GM06990 (cell line): Measurements from ENCODE around the gene STX2.

ENCODE experiments used
- DNase-seq: peaks from one replicate; pipeline ENCODE4 v3.0.0-alpha.2; 2011; ENCODE audit not compliant: insufficient read length; ENCODE audit errors: extremely low read depth
- H3K27me3 ChIP-seq: replicated peaks from 2 replicates; pipeline ENCODE4 v1.6.0; 2011; ENCODE audit warnings: low read length; ENCODE audit not compliant: control insufficient read depth, insufficient read depth
- H3K36me3 ChIP-seq: 2 replicates; pipeline ENCODE4 v1.5.1; 2011; ENCODE audit warnings: low read length; ENCODE audit not compliant: control insufficient read depth, insufficient read depth
- H3K4me3 ChIP-seq: replicated peaks from 2 replicates; pipeline ENCODE4 v1.5.1; 2011; ENCODE audit warnings: low read depth, mild to moderate bottlenecking, control low read depth, low read length
- CTCF ChIP-seq: IDR thresholded peaks from 2 replicates; pipeline ENCODE4 v1.5.1; 2011; ENCODE audit warnings: low read length, control low read depth, mild to moderate bottlenecking, inconsistent platforms; ENCODE audit not compliant: insufficient read depth, poor library complexity, severe bottlenecking

STX2 gene

GRCh38 chr12:130742716-130743115, 96.3 kb downstream of the STX2 start:
- no peak for DNase-seq
- no peaks in the 10 kb centered on the region for H3K27me3 ChIP-seq
- H3K4me3 ChIP-seq: no peak overlapping the region

GRCh38 chr12:130742112-130742511, 96.9 kb downstream of the STX2 start:
- TF ChIP-seq CTCF: no peak
- Histone ChIP-seq H3K4me3 (no peak overlapping the region), H3K27me3 (no peaks in the 10 kb centered on the region), H3K36me3 (no peaks in the 10 kb centered on the region)
- DNase-seq: no peak

More at GRCh38 chr12:130742716-130743115, 96.3 kb downstream of the STX2 start:
- TF ChIP-seq CTCF: no peak
- H3K36me3 ChIP-seq: no peaks in the 10 kb centered on the region
